Ectodermal cell (in vitro differentiated cells): ENCODE results near the gene FCHO1.

Experiments used
- H3K27ac ChIP-seq: 2 replicates; pipeline ENCODE4 v1.7.0; 2013; ENCODE audit warnings: mild to moderate bottlenecking, low read depth, low read length; ENCODE audit not compliant: insufficient read depth, poor library complexity, severe bottlenecking
- H3K27me3 ChIP-seq: 2 replicates; pipeline ENCODE4 v1.7.0; 2013; ENCODE audit warnings: mild to moderate bottlenecking, low read length; ENCODE audit not compliant: insufficient read depth, control insufficient read depth, poor library complexity, severe bottlenecking
- H3K36me3 ChIP-seq: one replicate; pipeline ENCODE4 v1.7.0; 2013; ENCODE audit warnings: low read length; ENCODE audit not compliant: control insufficient read depth, insufficient read depth
- H3K4me1 ChIP-seq: one replicate; pipeline ENCODE4 v1.7.0; 2013; ENCODE audit warnings: low read length; ENCODE audit not compliant: control insufficient read depth, insufficient read depth
- H3K4me3 ChIP-seq: 2 replicates; pipeline ENCODE4 v1.7.0; 2013; ENCODE audit warnings: low read depth, low read length, control low read depth; ENCODE audit not compliant: insufficient read depth
- H3K9me3 ChIP-seq: 2 replicates; pipeline ENCODE4 v1.7.0; 2013; ENCODE audit warnings: mild to moderate bottlenecking, low read length, moderate library complexity; ENCODE audit not compliant: control insufficient read depth
- WGBS, 2 experiments: methylation state at CpG; one replicate each; pipeline ENCODE4 v1.1.7; 2013; ENCODE audit warnings: missing lambda C conversion rate in 2 of 2; 5-methylcytosine and 5-hydroxymethylcytosine counted together

Gene FCHO1

DNA sequence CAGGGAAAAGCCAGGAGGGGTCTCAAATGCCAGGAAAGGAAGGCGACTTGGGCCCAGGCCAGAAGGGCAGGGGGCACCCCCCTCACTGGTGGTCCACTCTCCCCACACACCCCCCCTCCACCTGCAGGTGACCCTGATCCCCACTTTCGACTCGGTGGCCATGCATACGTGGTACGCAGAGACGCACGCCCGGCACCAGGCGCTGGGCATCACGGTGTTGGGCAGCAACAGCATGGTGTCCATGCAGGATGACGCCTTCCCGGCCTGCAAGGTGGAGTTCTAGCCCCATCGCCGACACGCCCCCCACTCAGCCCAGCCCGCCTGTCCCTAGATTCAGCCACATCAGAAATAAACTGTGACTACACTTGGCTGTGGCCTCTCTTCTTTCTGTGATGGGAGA is 17.1 kb upstream of the FCHO1 start:
- Histone ChIP-seq H3K27me3 (no peaks in the 10 kb centered on the region), H3K36me3 (peaks cover 35% of the 10 kb centered on the region), H3K4me1 (no peaks in the 10 kb centered on the region), H3K27ac (no peak overlapping the region), H3K4me3 (no peak overlapping the region), H3K9me3 (no peaks in the 10 kb centered on the region)
- 95 to 96% methylated on average over 16 of the region's 16 CpGs for WGBS, 2 experiments

DNA sequence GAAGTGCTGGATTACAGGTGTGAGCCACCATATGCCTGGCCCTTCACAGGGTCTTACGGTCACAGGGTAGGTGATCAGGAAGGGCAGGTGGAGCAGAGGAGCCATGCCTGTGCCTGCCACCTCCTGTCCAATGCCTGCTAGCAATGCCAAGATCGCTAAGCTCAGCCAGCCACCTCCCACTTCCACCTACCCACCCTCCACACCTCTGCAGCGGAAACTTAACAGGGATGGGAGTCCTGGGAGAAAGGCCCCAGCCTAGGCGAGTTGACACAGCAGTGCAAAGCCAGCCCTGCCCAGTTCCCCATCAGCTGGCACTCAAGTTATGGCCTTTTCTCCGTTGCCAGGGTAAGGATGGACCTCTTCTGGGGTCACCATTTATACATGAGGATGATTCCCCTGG is 15.9 kb upstream of the FCHO1 start:
- H3K27me3 ChIP-seq: no peaks in the 10 kb centered on the region
- H3K36me3 ChIP-seq: peaks cover 28% of the 10 kb centered on the region
- WGBS, 2 experiments: 95 to 97% methylated on average over 5 of the region's 5 CpGs
- no peak overlapping the region for H3K4me3 ChIP-seq
- no peak overlapping the region for H3K27ac ChIP-seq
- no peaks in the 10 kb centered on the region for H3K9me3 ChIP-seq
- H3K4me1 ChIP-seq: no peaks in the 10 kb centered on the region

DNA sequence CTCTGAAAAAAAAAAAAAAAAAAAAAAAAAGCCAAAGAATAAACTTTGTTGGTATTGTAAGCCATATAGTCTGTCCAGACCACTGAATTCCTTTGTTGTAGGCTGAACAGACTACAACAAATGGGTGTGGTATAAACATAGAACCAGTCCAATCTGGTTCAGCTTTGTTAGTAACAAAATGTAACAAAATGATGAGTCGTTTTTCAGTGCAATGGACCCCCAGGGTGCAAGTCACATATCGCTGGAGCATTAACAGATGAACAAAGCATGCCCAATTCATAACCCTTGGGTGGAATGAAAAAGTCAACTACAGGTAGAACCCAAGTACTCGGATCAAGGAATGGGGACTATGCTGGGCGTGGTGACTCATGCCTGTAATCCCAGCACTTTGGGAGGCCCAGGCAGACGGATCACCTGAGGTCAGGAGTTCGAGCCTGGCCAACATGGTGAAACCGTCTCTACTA is 13.6 kb upstream of the FCHO1 start:
- H3K4me1 ChIP-seq: no peaks in the 10 kb centered on the region
- WGBS, 2 experiments: 95% methylated on average over 7 of the region's 7 CpGs
- no peaks in the 10 kb centered on the region for H3K27me3 ChIP-seq
- H3K36me3 ChIP-seq: peaks cover 15% of the 10 kb centered on the region
- H3K9me3 ChIP-seq: no peaks in the 10 kb centered on the region
- H3K27ac ChIP-seq: no peak overlapping the region
- no peak overlapping the region for H3K4me3 ChIP-seq

DNA sequence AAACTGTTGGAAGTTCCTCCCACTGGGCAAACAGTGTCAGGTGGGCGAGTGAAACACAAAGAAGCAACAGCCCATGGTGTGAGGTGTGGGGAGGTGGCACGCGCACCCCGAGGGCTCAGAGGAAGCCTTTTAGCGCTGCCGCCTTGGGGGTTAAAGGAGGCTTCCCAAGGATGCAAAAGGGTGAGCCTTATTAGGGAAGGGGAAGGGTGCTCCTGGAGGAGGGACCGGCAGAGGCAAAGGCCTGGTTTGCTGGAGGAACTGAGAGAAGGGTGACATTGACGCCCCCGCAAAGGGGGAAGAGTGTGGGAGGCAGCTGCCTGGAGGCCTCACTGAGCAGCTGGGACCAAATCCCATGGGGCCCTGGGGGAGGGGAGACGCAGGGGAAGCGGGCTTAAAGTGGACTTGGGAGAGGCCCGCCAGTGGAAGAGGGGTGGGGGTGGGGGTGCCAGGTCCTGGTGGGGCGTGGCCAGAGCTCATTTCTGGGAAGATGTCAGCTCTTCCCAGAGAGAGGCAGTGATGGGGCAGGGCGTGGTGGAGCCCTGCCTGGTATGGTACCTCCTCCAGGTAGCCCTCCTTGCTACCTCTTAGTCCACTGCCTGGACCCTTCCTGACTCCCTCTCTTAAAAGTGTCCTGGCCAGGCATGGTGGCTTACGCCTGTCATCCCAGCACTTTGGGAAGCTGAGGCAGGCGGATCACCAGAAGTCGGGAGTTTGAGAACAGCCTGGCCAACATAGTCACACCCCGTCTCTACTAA is 12.0 kb upstream of the FCHO1 start:
- peaks cover 3% of the 10 kb centered on the region for H3K36me3 ChIP-seq
- H3K27ac ChIP-seq: peak overlapping the region; percentile 11
- H3K27me3 ChIP-seq: no peaks in the 10 kb centered on the region
- H3K4me3 ChIP-seq: no peak overlapping the region
- no peaks in the 10 kb centered on the region for H3K4me1 ChIP-seq
- H3K9me3 ChIP-seq: no peaks in the 10 kb centered on the region
- WGBS, 2 experiments: 74% methylated on average over 18 of the region's 18 CpGs

DNA sequence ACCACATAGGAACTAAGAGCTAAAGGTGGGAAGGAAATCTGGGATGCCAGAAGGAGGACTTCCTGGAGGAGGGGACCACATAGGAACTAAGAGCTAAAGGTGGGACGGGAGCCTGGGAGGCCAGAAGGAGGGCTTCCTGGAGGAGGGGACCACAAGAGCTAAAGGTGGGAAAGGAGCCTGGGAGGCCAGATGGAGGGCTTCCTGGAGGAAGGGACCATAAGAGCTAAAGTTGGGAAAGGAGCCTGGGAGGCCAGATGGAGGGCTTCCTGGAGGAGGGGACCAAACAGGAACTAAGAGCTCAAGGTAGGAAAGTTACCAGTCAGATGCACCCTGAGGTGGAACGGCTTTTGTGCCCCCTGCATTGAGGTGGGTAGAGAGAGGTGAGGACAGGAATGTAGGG is 9.8 kb upstream of the FCHO1 start:
- H3K27ac ChIP-seq: no peak overlapping the region
- H3K9me3 ChIP-seq: no peaks in the 10 kb centered on the region
- H3K4me1 ChIP-seq: no peaks in the 10 kb centered on the region
- H3K27me3 ChIP-seq: no peaks in the 10 kb centered on the region
- no peaks in the 10 kb centered on the region for H3K36me3 ChIP-seq
- 86 to 87% methylated on average over 2 of the region's 2 CpGs for WGBS, 2 experiments
- no peak overlapping the region for H3K4me3 ChIP-seq

DNA sequence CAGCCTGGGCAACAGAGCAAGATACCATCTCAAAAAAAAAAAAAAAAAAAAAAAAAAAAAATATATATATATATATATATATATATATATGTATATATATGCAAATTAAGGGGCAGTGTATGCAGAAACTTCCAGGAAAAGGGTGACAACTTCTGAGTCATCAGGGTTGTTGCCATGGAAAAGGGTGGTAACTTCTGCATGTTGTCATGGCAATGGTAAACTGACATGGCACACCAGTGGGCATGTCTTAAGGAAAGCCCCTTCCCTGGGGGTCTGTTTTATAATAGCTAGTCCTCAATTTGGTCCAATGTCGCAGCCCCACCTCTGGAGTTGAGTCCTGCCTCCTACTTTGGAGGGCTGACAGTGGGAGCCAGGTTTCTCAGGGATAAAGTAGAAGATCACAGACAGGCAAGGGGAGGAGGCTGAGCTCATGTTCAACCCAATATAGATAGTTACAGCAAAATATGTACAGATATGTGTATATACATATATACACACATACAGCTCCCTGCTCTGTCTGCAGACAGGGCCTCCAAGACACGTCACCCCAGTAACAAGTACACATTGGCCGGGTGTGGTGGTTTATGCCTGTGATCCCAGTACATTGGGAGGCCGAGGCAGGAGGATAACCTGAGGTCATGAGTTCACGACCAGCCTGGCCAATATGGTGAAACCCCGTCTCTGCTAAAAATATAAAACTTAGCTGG is 7.2 kb upstream of the FCHO1 start:
- Histone ChIP-seq H3K27me3 (no peaks in the 10 kb centered on the region), H3K4me1 (no peaks in the 10 kb centered on the region), H3K27ac (no peak overlapping the region), H3K9me3 (no peaks in the 10 kb centered on the region), H3K4me3 (no peak overlapping the region), H3K36me3 (no peaks in the 10 kb centered on the region)
- WGBS, 2 experiments: 88 to 89% methylated on average over 6 of the region's 6 CpGs

DNA sequence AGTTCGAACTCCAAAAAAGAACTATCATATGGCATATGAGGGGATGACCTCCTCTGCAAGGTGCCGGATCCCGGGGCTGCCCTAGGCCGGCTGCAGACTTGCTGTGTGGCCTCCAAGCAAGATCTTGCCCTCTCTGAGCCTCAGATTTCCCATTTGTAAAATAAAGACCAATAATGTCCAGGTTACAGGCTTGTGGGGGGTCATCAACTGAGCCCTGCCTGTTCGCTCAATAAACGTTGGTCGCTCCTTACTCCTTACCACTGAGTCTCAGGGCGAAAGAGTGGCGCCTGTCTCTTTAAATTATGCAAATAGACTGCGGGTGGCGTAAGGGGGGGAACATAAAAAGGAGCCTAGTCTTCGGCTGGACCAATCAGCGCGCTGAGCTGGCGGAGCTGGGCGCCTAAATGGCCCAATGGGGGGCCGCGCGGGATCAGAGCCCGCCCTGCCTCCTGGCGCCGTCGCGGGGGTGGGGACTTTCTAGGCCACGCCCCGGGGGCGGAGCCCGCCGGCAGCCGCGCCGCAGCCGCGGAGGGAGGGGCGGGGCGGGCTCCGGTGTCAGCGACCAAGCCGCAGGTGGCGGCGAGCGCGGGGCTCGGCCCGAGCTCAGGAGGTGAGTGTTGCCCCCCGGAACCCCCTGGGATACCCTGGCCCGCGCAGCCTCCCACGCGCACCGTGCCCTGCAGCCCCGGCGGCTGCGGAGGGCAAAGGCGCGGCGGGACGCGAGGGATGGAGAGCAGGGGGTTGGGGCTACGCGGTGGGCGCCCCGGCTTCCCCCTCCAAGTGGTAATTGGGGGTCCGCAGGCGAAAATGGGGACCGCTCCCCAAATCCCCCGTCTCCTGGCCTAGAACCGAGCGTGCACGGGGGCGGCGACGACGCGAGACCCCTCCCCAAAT is 3.8 kb upstream of the FCHO1 start:
- H3K4me3 ChIP-seq: peak overlapping the region; percentile 65
- H3K27ac ChIP-seq: no peak overlapping the region
- H3K9me3 ChIP-seq: no peaks in the 10 kb centered on the region
- no peaks in the 10 kb centered on the region for H3K36me3 ChIP-seq
- H3K27me3 ChIP-seq: no peaks in the 10 kb centered on the region
- WGBS, 2 experiments: 6% methylated on average over 75 of the region's 75 CpGs
- no peaks in the 10 kb centered on the region for H3K4me1 ChIP-seq

DNA sequence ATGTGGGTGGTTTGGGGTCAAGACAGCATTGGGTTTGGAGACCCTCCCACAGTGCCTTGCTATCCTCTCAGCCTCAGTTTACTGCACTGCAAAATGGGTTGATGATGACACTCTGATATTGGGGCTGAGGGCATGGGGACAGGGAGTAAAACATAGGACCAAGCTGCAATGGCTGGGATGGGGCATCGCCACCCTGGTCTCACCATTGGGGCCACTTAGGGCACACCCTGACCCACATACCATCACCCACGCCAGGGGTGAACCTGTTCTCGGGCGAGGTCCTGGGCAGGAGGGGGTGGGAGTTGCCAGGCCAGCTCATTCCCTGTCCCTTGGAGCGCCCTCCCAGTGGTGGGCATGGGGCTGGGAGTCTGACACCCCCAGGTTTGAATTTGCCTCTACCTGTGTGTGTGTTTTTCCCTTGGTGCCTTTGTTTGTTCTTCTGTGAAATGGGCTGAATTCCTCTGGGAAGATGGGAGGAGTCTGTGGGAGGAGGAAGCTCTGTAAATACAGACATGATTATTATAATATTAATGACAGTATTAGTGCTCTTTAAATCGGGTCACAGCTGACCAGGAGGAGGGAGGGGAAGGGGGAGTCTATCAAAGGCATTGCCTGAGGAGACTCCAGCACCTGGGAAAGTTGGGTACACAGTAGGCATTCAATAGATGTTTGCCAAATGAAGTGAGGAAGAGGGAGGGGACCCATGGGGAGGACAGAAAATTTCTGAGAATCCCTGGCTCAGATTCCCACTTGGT is 2.2 kb upstream of the FCHO1 start:
- H3K4me1 ChIP-seq: peaks cover 4% of the 10 kb centered on the region
- WGBS, 2 experiments: 86 to 89% methylated on average over 6 of the region's 6 CpGs
- H3K36me3 ChIP-seq: no peaks in the 10 kb centered on the region
- no peak overlapping the region for H3K27ac ChIP-seq
- H3K9me3 ChIP-seq: no peaks in the 10 kb centered on the region
- H3K4me3 ChIP-seq: no peak overlapping the region
- no peaks in the 10 kb centered on the region for H3K27me3 ChIP-seq

DNA sequence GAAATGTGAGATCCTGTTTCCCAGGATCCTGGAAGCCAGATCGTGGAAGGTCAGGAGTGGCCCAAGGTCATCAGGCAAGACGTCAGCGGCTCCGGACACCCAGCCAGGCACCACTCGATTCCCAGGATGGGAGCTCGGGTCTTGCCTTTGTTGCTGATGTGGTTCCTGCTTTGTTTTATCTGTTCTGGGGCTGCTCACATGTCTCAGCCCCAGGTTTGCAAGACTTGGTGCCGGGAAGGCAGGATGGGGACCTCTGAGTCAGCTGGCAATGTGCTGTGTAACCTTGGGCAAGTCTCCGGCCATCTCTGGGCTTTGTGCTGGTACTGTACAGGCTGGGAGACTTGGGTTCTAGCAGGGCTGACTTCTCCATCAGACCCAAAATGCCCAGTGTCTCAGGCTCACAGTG is 1.4 kb upstream of the FCHO1 start:
- 75 to 78% methylated on average over 8 of the region's 8 CpGs for WGBS, 2 experiments
- Histone ChIP-seq H3K4me3 (no peak overlapping the region), H3K4me1 (peaks cover 12% of the 10 kb centered on the region)

More for the DNA sequence above, 1.4 kb upstream of the FCHO1 start:
- H3K36me3 ChIP-seq: no peaks in the 10 kb centered on the region
- no peaks in the 10 kb centered on the region for H3K9me3 ChIP-seq
- no peak overlapping the region for H3K27ac ChIP-seq
- no peaks in the 10 kb centered on the region for H3K27me3 ChIP-seq
